Spinal cord (tissue), 10 donors: ENCODE results near the gene ENTREP3. TPM values are rescaled to one million over a fixed set of nuclear protein-coding genes. Genes with fewer than 3 reads are reported as not detected.

Experiments used
- DNase-seq, 6 donors: peaks; one replicate each; pipeline versions ENCODE4 v3.0.0 to v3.0.0-alpha.2; 2013 to 2015; ENCODE audit warnings: low spot score in 6 of 6, low read depth in 4 of 6
- H3K27ac ChIP-seq: one replicate; pipeline ENCODE4 v1.5.1; 2013; ENCODE audit warnings: low read depth, low read length, control low read depth
- H3K27me3 ChIP-seq: one replicate; pipeline ENCODE4 v1.6.1; 2013; ENCODE audit warnings: low read length; ENCODE audit not compliant: control insufficient read depth, insufficient read depth
- H3K36me3 ChIP-seq: one replicate; pipeline ENCODE4 v1.6.1; 2013; ENCODE audit warnings: low read length; ENCODE audit not compliant: control insufficient read depth, insufficient read depth
- H3K4me1 ChIP-seq: one replicate; pipeline ENCODE4 v1.6.1; 2013; ENCODE audit warnings: low read length; ENCODE audit not compliant: control insufficient read depth, insufficient read depth
- H3K4me3 ChIP-seq: one replicate; pipeline ENCODE4 v1.5.1; 2013; ENCODE audit warnings: low read depth, low read length, control low read depth
- H3K9me3 ChIP-seq: one replicate; pipeline ENCODE4 v1.6.1; 2013; ENCODE audit warnings: low read length; ENCODE audit not compliant: control insufficient read depth, insufficient read depth
- WGBS: methylation state at CpG from one replicate; pipeline ENCODE4 v1.1.5; 2013; ENCODE audit warnings: missing lambda C conversion rate; ENCODE audit not compliant: insufficient coverage; 5-methylcytosine and 5-hydroxymethylcytosine counted together
- polyA plus RNA-seq, 2 donors: library from polyadenylated mRNA; unstranded; fragments of 120-200 nt; gene quantifications; one replicate each; pipeline ENCODE4 v1.2.1, GENCODE V29; 2013; ENCODE audit not compliant: insufficient read length in 2 of 2
- total RNA-seq, 2 donors: library from RNA; depleted of rRNA in 1 of 2; stranded (reverse); fragments of 120-200 nt in 1 of 2; fragments of >200 nt in 1 of 2; gene quantifications; one replicate each; pipeline versions ENCODE4 v1.2.3 to v1.2.4, GENCODE V29; 2013 to 2014
- donor health status: healthy.

ENTREP3 gene
- total and polyA plus RNA-seq, 4 donors: 8.5 to 42.5 (median 20.2) TPM

GRCh38 chr1:155268630-155269029 lies 13.3 kb upstream of the ENTREP3 start:
- 94% methylated on average over 16 of the region's 21 CpGs for WGBS
- Histone ChIP-seq H3K4me3 (no peak overlapping the region), H3K36me3 (peaks cover 66% of the 10 kb centered on the region)

GRCh38 chr1:155267373-155267772 lies 12.1 kb upstream of the ENTREP3 start:
- no peaks in the 10 kb centered on the region for H3K27me3 ChIP-seq
- H3K4me3 ChIP-seq: no peak overlapping the region
- no peak overlapping the region for H3K27ac ChIP-seq
- no peak for DNase-seq
- no CpG with 5 or more reads among the region's 2 CpGs for WGBS
- no peaks in the 10 kb centered on the region for H3K9me3 ChIP-seq
- peaks cover 74% of the 10 kb centered on the region for H3K36me3 ChIP-seq
- H3K4me1 ChIP-seq: peaks cover 7% of the 10 kb centered on the region

More at GRCh38 chr1:155268630-155269029, 13.3 kb upstream of the ENTREP3 start:
- H3K9me3 ChIP-seq: no peaks in the 10 kb centered on the region
- no peaks in the 10 kb centered on the region for H3K27me3 ChIP-seq
- H3K4me1 ChIP-seq: peaks cover 8% of the 10 kb centered on the region
- no peak overlapping the region for H3K27ac ChIP-seq
- no peak for DNase-seq

- peaks cover 74% of the 10 kb centered on the region for H3K36me3 ChIP-seq
- H3K27me3 ChIP-seq: no peaks in the 10 kb centered on the region
- peaks cover 7% of the 10 kb centered on the region for H3K4me1 ChIP-seq
- no peaks in the 10 kb centered on the region for H3K9me3 ChIP-seq
- H3K4me3 ChIP-seq: no peak overlapping the region
- WGBS: 82% methylated on average over 5 of the region's 6 CpGs
- H3K27ac ChIP-seq: no peak overlapping the region
- DNase-seq: no peak
These were observed 11.3 kb upstream of the ENTREP3 start for GRCh38 chr1:155266553-155266952.

- peaks cover 21% of the 10 kb centered on the region for H3K4me1 ChIP-seq
- 88% methylated on average over 10 of the region's 11 CpGs for WGBS
- H3K36me3 ChIP-seq: peaks cover 68% of the 10 kb centered on the region
- DNase-seq: no peak
- H3K27me3 ChIP-seq: no peaks in the 10 kb centered on the region
- H3K27ac ChIP-seq: no peak overlapping the region
- H3K9me3 ChIP-seq: no peaks in the 10 kb centered on the region
- H3K4me3 ChIP-seq: no peak overlapping the region
These were observed 7.8 kb upstream of the ENTREP3 start for GRCh38 chr1:155263067-155263466.

GRCh38 chr1:155261852-155262673 lies 6.8 kb upstream of the ENTREP3 start, which contains the start of gene SCAMP3:
Gene SCAMP3, minus strand, starts transcription at chr1:155262360. Its CDS starts 209 bp downstream, at chr1:155262151.
- H3K36me3 ChIP-seq: peaks cover 67% of the 10 kb centered on the region
- WGBS: under 1% methylated on average over 46 of the region's 47 CpGs

GRCh38 chr1:155261493-155261851 lies 6.2 kb upstream of the ENTREP3 start:
- under 1% methylated on average over 9 of the region's 9 CpGs for WGBS
- DNase-seq: no peak
- no peaks in the 10 kb centered on the region for H3K27me3 ChIP-seq
- peaks cover 23% of the 10 kb centered on the region for H3K4me1 ChIP-seq
- peak overlapping the region; percentile 60 for H3K27ac ChIP-seq
- H3K36me3 ChIP-seq: peaks cover 67% of the 10 kb centered on the region
- peak overlapping the region; percentile 76 for H3K4me3 ChIP-seq
- no peaks in the 10 kb centered on the region for H3K9me3 ChIP-seq

More at GRCh38 chr1:155261852-155262673, 6.8 kb upstream of the ENTREP3 start, which contains the start of gene SCAMP3:
- no peaks in the 10 kb centered on the region for H3K9me3 ChIP-seq
- H3K27me3 ChIP-seq: no peaks in the 10 kb centered on the region
- H3K27ac ChIP-seq: peak within 1 kb of the TSS; percentile 60
- peak within 1 kb of the TSS; percentile 76 for H3K4me3 ChIP-seq
- DNase-seq: peak; percentile 93 to 100 (median 98)
- peaks cover 21% of the 10 kb centered on the region for H3K4me1 ChIP-seq

GRCh38 chr1:155260276-155260675 lies 5.0 kb upstream of the ENTREP3 start:
- WGBS: 100% methylated on average over 4 of the region's 5 CpGs
- DNase-seq: no peak
- Histone ChIP-seq H3K4me1 (peaks cover 35% of the 10 kb centered on the region), H3K27ac (no peak overlapping the region), H3K9me3 (no peaks in the 10 kb centered on the region), H3K36me3 (peaks cover 65% of the 10 kb centered on the region), H3K27me3 (no peaks in the 10 kb centered on the region), H3K4me3 (no peak overlapping the region)

- no peaks in the 10 kb centered on the region for H3K9me3 ChIP-seq
- 80% methylated on average over 19 of the region's 20 CpGs for WGBS
- H3K4me3 ChIP-seq: peak overlapping the region; percentile 81
- H3K4me1 ChIP-seq: peaks cover 55% of the 10 kb centered on the region
- DNase-seq: no peak
- H3K27me3 ChIP-seq: no peaks in the 10 kb centered on the region
- peaks cover 59% of the 10 kb centered on the region for H3K36me3 ChIP-seq
- H3K27ac ChIP-seq: peak overlapping the region; percentile 98
These were observed 972 bp upstream of the ENTREP3 start for GRCh38 chr1:155256058-155256852.

- Histone ChIP-seq H3K36me3 (peaks cover 64% of the 10 kb centered on the region), H3K9me3 (no peaks in the 10 kb centered on the region), H3K4me3 (peak overlapping the region; percentile 81), H3K27ac (peak overlapping the region; percentile 98), H3K4me1 (peaks cover 56% of the 10 kb centered on the region), H3K27me3 (no peaks in the 10 kb centered on the region)
- peak in 1 of 6 donors; percentile 69 for DNase-seq
- WGBS: 2% methylated on average over 33 of the region's 35 CpGs
These were observed 505 bp downstream of the ENTREP3 start for GRCh38 chr1:155254714-155255242.
